SW480 (cell line): ENCODE measurements around the gene DIRAS1.
"Not testable (repeated sequence)": the region's sequence is repeated elsewhere in the genome, so short reads cannot be mapped to it uniquely, and the experiment has no call there.

Experiments
- DNase-seq: peaks from one replicate; pipeline ENCODE4 v3.0.0-alpha.2; 2016; ENCODE audit warnings: low spot score

The DIRAS1 gene

DNA sequence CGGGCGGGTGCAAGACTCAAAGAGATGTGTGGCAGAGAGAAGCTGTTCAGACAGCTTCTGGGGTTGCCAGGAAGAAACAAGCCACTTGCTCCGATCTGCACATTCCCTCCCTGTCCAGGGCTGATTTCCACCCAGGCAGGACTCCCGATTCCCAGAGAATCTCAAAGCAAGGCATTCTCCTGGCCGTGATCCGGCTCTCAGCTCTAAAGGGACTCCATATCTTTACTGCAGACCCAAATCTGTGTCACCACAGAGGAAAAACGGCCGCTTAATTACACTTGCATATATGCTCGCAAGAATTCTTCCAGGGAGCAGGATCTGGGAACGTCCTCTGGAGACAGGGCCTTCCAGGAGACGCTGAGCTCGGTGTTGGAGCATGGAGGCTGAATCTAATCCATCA is 44.3 kb downstream of the DIRAS1 start:
- no peak for DNase-seq

DNA sequence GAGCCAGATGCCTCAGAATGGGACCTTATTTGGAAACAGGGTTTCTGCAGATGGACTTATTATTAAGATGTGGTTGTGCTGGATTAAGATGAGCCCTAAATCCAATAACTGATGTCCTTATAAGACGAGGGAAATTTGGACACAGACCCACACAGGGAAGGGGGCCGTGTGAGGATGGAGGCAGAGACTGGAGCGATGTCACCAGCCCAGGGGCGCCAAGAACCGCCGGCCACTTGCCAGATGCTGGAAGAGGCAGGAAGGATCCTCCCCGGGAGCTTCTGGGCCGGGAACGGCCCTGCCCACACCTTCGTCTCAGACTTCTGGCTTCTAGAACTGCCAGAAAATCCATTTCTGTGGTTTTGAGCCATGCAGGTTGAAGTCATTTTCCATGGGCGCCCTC is 45.3 kb downstream of the DIRAS1 start:
- no peak for DNase-seq

- no peak for DNase-seq
Observed at GRCh38 chr19:2670217-2670616, 51.0 kb downstream of the DIRAS1 start.

DNA sequence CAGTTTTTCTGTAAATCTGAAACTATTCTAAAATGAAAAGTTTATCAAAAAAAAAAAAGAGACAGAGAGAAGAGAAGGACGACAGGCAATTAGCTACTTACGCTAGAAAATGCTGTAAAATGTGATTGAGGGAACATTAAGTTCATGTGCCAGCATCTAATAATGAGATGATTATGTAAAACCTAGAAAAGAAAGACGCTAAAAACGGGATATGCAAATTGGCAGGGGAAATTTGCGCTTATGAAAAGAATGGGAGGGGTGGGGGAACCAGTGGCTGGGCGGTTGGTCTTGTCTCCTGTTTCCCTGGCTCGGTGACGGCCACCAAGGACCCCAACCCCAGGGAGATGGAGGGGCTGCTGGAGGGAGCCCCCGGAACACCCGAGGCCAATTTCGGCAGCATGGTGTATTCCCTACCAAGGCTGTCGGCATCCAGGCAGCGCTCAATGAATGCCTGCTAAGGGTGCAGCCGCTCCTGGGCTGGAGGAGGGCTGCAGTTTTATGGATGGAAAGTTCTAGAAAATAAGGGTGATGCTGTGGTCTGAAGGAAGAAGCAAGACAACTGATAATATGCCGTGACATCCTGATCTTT is 52.9 kb downstream of the DIRAS1 start:
- DNase-seq: no peak

DNA sequence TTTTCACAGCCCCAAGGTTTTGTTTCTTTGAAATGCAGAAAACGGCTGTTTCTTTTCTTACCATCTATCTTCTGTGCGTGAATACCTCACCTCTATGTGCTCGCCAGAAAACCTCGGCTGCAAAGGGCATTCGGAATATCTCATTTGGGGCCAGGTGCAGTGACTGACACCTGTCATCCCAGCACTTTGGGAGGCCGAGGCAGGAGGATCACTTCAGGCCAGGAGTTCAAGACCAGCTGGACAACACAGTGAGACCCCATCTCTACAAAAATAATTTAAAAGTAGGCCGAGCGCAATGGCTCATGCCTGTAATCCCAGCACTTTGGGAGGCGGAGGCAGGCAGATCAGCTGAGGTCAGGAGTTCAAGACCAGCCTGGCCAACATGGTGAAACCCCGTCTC is 53.8 kb downstream of the DIRAS1 start:
- DNase-seq: not testable (repeated sequence)

DNA sequence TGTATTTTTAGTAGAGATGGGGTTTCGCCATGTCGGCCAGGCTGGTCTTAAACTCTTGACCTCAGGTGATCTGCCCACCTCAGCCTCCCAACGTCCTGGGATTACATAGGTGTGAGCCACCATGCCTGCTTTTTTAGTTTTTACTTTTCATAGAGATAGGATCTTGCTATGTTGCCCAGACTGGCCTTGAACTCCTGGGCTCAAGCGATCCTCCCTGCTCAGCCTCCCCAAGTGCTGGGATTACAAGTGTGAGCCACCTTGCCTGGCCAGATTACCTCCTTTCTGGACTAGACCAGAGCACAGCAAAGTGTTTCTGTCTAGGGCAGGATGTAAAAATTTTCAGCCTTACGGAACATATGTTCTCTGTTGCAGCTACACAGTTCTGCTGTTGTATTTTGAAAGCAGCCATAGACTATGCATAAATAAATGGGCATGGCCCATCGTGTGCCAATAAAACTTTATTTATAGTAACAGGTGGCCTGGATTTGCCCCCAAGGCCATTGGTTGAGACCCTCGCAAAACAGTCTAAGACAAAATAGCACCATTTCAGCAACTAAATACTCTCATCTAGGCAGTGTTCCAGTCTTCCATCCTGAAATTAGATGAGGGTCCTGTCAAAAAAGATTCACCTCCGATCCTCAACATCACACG is 54.7 kb downstream of the DIRAS1 start:
- DNase-seq: no peak

DNA sequence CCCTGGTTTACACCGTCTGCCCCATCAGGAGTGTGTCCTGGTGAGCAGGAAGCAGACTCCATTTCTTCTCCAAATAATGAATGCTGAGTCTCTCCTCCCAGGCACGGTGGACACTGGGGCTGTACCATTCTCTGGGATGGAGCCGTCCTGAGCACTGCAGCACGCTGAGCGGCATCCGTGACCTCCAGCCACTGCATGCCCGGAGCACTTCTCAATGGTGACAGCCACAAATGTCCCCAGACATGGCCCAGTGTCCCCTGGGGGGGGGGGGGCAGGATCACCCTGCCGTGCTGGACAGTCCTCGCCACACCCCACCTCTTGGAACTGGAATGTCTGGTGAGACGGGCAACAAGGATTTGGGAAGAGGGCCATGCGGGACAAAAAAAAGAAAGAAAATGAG is 56.1 kb downstream of the DIRAS1 start:
- no peak for DNase-seq
